B cell (primary cell): ENCODE data around the gene LAMA3.

Experiments
- EZH2 ChIP-seq: IDR thresholded peaks from 2 replicates; pipeline ENCODE4 v1.6.1; 2012; ENCODE audit warnings: borderline replicate concordance, low read depth, mild to moderate bottlenecking, moderate library complexity, low read length; ENCODE audit not compliant: insufficient read depth, poor library complexity, severe bottlenecking
- TF ChIP-seq, protein P1 (sequence below): fragments of 200-600 bp; IDR thresholded peaks from one replicate; pipeline ENCODE4 v1.8.0; 2022; ENCODE audit warnings: antibody characterized with exemption, mild to moderate bottlenecking

GRCh38 chr18:23992941-23993280 lies 303.7 kb downstream of the LAMA3 start:
- TF ChIP-seq, protein P1, sequence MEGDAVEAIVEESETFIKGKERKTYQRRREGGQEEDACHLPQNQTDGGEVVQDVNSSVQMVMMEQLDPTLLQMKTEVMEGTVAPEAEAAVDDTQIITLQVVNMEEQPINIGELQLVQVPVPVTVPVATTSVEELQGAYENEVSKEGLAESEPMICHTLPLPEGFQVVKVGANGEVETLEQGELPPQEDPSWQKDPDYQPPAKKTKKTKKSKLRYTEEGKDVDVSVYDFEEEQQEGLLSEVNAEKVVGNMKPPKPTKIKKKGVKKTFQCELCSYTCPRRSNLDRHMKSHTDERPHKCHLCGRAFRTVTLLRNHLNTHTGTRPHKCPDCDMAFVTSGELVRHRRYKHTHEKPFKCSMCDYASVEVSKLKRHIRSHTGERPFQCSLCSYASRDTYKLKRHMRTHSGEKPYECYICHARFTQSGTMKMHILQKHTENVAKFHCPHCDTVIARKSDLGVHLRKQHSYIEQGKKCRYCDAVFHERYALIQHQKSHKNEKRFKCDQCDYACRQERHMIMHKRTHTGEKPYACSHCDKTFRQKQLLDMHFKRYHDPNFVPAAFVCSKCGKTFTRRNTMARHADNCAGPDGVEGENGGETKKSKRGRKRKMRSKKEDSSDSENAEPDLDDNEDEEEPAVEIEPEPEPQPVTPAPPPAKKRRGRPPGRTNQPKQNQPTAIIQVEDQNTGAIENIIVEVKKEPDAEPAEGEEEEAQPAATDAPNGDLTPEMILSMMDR = no peak
- TF ChIP-seq EZH2 = no peak
